A673 (cell line): ENCODE measurements around the gene RNU2-63P.

Source experiments
- EZH2 ChIP-seq: fragments of 200-600 bp; sonication (generic); IDR thresholded peaks from 2 replicates; pipeline ENCODE4 v1.6.1; 2017; ENCODE audit warnings: borderline replicate concordance, low read depth, mild to moderate bottlenecking, mixed read lengths, antibody characterized with exemption, low read length; ENCODE audit not compliant: poor library complexity, severe bottlenecking
- TF ChIP-seq, protein P1 (sequence below): fragments of 300-800, 200-600 bp; sonication (generic); conservative IDR thresholded peaks from 2 replicates; pipeline ENCODE4 v1.5.1; 2017; ENCODE audit warnings: low read depth, mild to moderate bottlenecking, antibody characterized with exemption, low read length, moderate library complexity, mixed read lengths

DNA sequence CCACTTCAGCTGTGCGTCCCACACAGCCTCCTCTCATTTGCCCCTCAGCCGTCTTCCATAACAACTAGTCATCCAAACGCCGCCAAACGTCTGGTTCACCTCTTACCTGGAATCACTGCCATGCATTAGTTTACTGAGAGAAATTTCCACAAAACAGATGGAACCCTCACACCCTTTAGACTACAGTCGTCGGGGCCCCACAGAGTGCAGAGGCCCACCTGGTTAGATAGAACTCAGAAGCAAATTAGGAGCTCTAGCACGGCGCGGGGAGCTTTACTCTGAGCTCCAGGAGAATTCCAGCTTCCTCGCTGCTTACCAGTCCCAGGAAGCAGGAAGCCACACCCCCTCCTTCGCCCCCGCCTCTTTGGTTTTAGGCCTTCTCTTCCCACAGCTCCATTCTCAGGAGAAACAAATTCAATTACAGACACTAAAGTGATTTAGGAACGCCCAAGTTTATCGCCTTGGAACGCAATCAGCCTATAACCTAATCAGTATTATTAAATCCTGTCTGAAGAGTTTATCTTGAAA lies 9.4 kb downstream of the RNU2-63P start:
- TF ChIP-seq, protein P1, sequence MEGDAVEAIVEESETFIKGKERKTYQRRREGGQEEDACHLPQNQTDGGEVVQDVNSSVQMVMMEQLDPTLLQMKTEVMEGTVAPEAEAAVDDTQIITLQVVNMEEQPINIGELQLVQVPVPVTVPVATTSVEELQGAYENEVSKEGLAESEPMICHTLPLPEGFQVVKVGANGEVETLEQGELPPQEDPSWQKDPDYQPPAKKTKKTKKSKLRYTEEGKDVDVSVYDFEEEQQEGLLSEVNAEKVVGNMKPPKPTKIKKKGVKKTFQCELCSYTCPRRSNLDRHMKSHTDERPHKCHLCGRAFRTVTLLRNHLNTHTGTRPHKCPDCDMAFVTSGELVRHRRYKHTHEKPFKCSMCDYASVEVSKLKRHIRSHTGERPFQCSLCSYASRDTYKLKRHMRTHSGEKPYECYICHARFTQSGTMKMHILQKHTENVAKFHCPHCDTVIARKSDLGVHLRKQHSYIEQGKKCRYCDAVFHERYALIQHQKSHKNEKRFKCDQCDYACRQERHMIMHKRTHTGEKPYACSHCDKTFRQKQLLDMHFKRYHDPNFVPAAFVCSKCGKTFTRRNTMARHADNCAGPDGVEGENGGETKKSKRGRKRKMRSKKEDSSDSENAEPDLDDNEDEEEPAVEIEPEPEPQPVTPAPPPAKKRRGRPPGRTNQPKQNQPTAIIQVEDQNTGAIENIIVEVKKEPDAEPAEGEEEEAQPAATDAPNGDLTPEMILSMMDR: no peak
- no peak for TF ChIP-seq EZH2
